Heart left ventricle (tissue), 16 donors: Measurements from ENCODE around the gene FRAT2. TPM values are rescaled to one million over a fixed set of nuclear protein-coding genes. Genes with fewer than 3 reads are reported as not detected.

ENCODE experiments used
- ATAC-seq, 4 donors: fragments of 200-7000 bp; cut with Tn5 transposase; one replicate each; pipeline ENCODE4 v1.9.1; 2020 to 2022; ENCODE audit warnings: moderate library complexity in 4 of 4, mild to moderate bottlenecking in 3 of 4, moderate number of reproducible peaks in 1 of 4
- DNase-seq, 5 donors: peaks; one replicate each; pipeline ENCODE4 v3.0.0-alpha.2; 2020
- H3K27ac ChIP-seq, 12 donors: fragments of 200-600 bp; sonication (generic) in 4 of 12; one replicate each; pipeline versions ENCODE4 v1.5.0 to v1.8.0; 2016 to 2022; ENCODE audit warnings: mild to moderate bottlenecking in 2 of 12
- H3K27me3 ChIP-seq, 9 donors: fragments of 200-600 bp; sonication (generic) in 2 of 9; one replicate each; pipeline versions ENCODE4 v1.5.1 to v1.8.0; 2016 to 2022; ENCODE audit warnings: mild to moderate bottlenecking in 3 of 9
- H3K36me3 ChIP-seq, 9 donors: fragments of 200-600 bp; sonication (generic) in 2 of 9; one replicate each; pipeline versions ENCODE4 v1.5.0 to v1.8.0; 2018 to 2022; ENCODE audit warnings: mild to moderate bottlenecking in 2 of 9
- H3K4me1 ChIP-seq, 12 donors: fragments of 200-600 bp; sonication (generic) in 4 of 12; one replicate each; pipeline versions ENCODE4 v1.5.0 to v1.8.0; 2016 to 2022; ENCODE audit warnings: mild to moderate bottlenecking in 3 of 12
- H3K4me3 ChIP-seq, 12 donors: fragments of 200-600 bp; sonication (generic) in 4 of 12; one replicate each; pipeline versions ENCODE4 v1.5.0 to v1.8.0; 2017 to 2022; ENCODE audit warnings: mild to moderate bottlenecking in 9 of 12, moderate library complexity in 4 of 12
- H3K9me3 ChIP-seq, 12 donors: fragments of 200-600 bp; sonication (generic) in 4 of 12; one replicate each; pipeline versions ENCODE4 v1.5.0 to v1.8.0; 2016 to 2022; ENCODE audit warnings: mild to moderate bottlenecking in 1 of 12
- POLR2A ChIP-seq, 2 donors: fragments of 450-650 bp; IDR thresholded peaks; one replicate each; pipeline ENCODE4 v1.6.1; 2017; ENCODE audit warnings: antibody characterized with exemption in 2 of 2, mild to moderate bottlenecking in 2 of 2, moderate library complexity in 2 of 2
- WGBS, 4 donors: extraction: QIAGEN DNeasy Blood & Tissue Kit in 2 of 4; methylation state at CpG; one replicate each; pipeline versions ENCODE4 v1.1.5 to v1.1.7; 2013 to 2018; 5-methylcytosine and 5-hydroxymethylcytosine counted together
- intact Hi-C, 10 donors: fragments of 100-400 bp; cut with DNase I; formaldehyde crosslinking; loops; one replicate each; pipeline versions ENCODE4 v1.11.1 to v1.14.2; 2022
- polyA plus RNA-seq, 2 donors: library from polyadenylated mRNA; stranded (reverse); fragments of 200-250 nt; gene quantifications; one replicate each; pipeline ENCODE4 v1.2.3, GENCODE V29; 2013
- total RNA-seq, 9 donors: library from RNA; depleted of rRNA in 2 of 9; stranded (reverse); fragments of >200 nt in 2 of 9; fragmentation: NEBNext Ultra II Directional in 3 of 9; extraction: Animal tissue kit (Norgen Biotek cat#: 25700) in 3 of 9; gene quantifications; one replicate each; pipeline versions ENCODE4 v1.1.0 to v1.2.4, GENCODE V29; 2016 to 2023
- TF ChIP-seq, protein P1 (sequence below), 12 donors: fragments of 200-600 bp; sonication (generic) in 4 of 12; IDR thresholded peaks; one replicate each; pipeline versions ENCODE4 v1.5.0 to v1.8.0; 2018 to 2022; ENCODE audit warnings: antibody characterized with exemption in 12 of 12, mild to moderate bottlenecking in 5 of 12
- donor health status: ischemic (EF 13 %, LVEDD 7.1; RV severe dilation, severe dysfunction).
- donor health status: healthy with polysubstance abuse.
- donor health status: DM: no; HTN: yes; CAD: no.
- donor health status: DM: no; HTN: no; CAD: no.
- donor health status: ischemic (EF 25% LVEDD 6.9; RV normal size, moderate dysfunction).
- donor health status: ischemic (EF 25% LVEDD 5.7; RV mildly dilated, moderate dysfunction).
- donor health status: healthy.
- donor health status: DM: yes; HTN: yes; CAD: no.
- donor health status: ischemic (EF 35%, LVEDD 5.7; RV mildly dilated, moderate dysfunction).
- donor health status: nonischemic (EF 11% LVEDD 7.7; RV severe dilation, severe dysfunction).
- donor health status: DM: yes; HTN: yes; CAD: no.
- donor health status: PGD.
- donor health status: ischemic (EF 29% LVEDD 5.4; RV normal size, mild dysfunction).
- donor health status: nonischemic (EF 23%, LVEDD 6.1; RV moderate dilation, normal function).

Gene FRAT2
- total and polyA plus RNA-seq, 11 donors, result 3.4 to 12.4 (median 7.3) TPM

DNA sequence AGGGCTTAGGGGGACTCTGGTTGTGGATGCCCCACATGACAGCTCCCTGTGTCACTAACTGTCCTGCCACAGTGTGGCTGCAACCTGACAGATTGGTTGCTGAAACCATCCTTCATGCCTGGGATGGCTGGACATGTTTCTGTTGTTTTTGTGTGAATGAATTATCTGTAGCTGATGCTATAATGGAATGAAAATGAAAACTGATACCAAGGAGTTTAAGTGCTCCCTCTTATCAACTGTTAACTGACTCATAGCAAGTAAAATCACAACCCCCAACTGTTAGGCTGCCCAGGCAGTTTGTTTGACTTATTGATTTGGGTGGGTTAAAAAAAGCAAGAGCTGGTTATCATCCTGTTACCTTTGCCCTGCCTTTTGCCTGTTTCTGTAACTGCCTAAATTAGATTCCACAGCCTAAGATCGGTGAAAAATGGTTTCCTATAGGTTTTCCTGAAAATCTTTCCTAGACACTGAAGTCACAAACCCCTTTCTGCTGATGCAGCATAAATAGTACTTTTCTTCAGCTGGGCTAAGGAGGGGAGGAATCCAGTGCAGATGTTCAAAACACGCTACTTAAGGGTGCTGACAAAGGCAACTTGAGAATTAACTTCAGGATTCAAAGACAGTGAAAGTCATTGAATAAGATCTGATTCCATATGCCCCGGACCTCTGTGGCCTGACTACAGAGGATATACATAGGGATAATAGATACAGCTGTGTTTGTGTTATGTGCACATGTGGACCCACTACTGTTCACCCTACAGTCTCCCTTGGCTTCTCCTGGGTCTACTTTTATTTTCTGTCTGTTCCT is 5.7 kb downstream of the FRAT2 start:
- 71 to 84% (median 81%) methylated on average over 3 of the region's 3 CpGs for WGBS, 4 donors
- H3K4me3 ChIP-seq, result no peak overlapping the region
- ATAC-seq, result no peak
- peaks cover 2 to 66% (median 27%) of the 10 kb centered on the region in 12 donors for H3K4me1 ChIP-seq
- no peak for DNase-seq
- no peak overlapping the region for H3K27ac ChIP-seq
- no peaks in the 10 kb centered on the region for H3K9me3 ChIP-seq
- peaks cover 0 to 21% (median 15%) of the 10 kb centered on the region in 9 donors for H3K36me3 ChIP-seq
- intact Hi-C loops, result loop anchor here in 2 of 10 donors (5.0 to 10.0 kb wide), 2 partner anchors 37 to 54 kb away; partner anchors contain the start of gene ARHGAP19 (in 1 of the 2)
- no peaks in the 10 kb centered on the region for H3K27me3 ChIP-seq
- TF ChIP-seq, protein P1, sequence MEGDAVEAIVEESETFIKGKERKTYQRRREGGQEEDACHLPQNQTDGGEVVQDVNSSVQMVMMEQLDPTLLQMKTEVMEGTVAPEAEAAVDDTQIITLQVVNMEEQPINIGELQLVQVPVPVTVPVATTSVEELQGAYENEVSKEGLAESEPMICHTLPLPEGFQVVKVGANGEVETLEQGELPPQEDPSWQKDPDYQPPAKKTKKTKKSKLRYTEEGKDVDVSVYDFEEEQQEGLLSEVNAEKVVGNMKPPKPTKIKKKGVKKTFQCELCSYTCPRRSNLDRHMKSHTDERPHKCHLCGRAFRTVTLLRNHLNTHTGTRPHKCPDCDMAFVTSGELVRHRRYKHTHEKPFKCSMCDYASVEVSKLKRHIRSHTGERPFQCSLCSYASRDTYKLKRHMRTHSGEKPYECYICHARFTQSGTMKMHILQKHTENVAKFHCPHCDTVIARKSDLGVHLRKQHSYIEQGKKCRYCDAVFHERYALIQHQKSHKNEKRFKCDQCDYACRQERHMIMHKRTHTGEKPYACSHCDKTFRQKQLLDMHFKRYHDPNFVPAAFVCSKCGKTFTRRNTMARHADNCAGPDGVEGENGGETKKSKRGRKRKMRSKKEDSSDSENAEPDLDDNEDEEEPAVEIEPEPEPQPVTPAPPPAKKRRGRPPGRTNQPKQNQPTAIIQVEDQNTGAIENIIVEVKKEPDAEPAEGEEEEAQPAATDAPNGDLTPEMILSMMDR (IDR thresholded peaks at IDR 0.05), result no peak
- no peak for TF ChIP-seq POLR2A (IDR thresholded peaks at IDR 0.05)

DNA sequence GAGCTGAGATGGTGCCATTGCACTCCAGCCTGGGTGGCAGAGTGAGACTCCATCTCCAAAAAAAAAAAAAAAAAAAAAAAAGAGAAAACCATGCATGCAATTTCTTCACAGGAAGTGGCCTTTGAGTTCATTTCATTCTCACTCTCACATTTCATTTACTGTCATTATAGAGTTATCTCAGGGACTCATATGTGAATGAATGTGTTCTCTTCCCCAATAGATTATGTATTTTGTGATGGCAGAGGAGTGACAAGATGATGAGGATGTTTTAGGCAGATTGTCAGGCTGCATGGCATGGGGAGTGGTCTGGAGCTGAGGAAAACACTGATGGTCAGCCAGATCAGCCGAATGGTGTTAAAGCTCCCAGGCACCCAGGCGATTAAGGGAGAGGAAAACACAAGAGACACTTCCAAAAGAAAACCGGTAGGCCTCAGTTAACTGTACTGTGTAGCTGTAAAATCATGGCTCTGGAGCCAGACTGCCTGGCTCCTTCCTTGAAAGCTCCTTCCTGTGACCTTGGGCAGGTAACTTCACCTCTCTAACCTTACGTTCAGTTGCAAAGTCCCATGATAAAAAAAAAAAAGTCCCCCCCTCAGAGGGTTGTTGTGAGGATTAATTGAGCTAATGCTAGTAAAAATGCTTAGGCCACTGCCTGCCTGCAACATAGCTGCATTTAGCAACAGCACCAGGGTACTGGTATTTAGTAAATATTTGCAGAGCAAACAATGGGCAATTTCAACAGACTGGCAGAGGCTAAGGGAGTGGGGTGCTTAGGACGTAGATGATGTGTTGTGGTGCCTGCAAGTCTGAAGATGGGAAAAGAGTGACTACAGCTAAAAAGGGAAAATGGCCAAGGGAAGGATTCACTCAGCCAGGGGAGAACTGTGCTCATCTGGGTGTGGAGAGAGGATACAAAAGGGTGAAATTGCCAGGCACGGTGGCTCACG is 6.9 kb downstream of the FRAT2 start:
- H3K4me1 ChIP-seq, result peaks cover 2 to 65% (median 26%) of the 10 kb centered on the region in 12 donors
- peaks cover 0 to 21% (median 15%) of the 10 kb centered on the region in 9 donors for H3K36me3 ChIP-seq
- no peaks in the 10 kb centered on the region for H3K27me3 ChIP-seq
- 83 to 86% (median 85%) methylated on average over 7 of the region's 7 CpGs for WGBS, 4 donors
- intact Hi-C loops, result loop anchor here in 2 of 10 donors (5.0 to 10.0 kb wide), 2 partner anchors 35 to 53 kb away; partner anchors contain the start of gene ARHGAP19 (in 1 of the 2)
- ATAC-seq (no peak), DNase-seq (no peak)
- H3K27ac ChIP-seq, result no peak overlapping the region
- TF ChIP-seq POLR2A (IDR thresholded peaks at IDR 0.05), result no peak
- TF ChIP-seq, protein P1 (IDR thresholded peaks at IDR 0.05), result no peak
- no peak overlapping the region for H3K4me3 ChIP-seq
- H3K9me3 ChIP-seq, result no peaks in the 10 kb centered on the region

DNA sequence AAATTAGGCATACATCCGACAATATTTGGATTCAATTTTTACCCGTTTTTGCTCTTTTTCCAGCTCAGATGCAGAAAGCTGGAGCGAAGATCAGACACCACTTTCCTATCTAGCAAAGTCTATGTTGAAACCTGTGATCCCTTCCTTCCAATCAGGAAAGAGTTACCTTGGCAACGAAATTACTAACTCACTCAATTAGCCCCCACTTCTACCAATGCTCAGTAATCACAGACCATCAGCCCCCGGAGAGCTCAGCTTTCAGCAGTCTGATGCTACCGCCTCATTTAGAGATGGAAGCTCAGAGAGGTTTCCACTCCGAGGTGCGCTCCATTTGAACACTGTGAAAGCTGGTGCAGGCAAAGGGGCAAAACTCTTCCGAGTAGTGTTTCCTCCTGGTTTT is 8.8 kb downstream of the FRAT2 start:
- Histone ChIP-seq H3K27me3 (no peaks in the 10 kb centered on the region), H3K36me3 (peaks cover 0 to 21% (median 14%) of the 10 kb centered on the region in 9 donors), H3K4me1 (peaks cover 0 to 65% (median 16%) of the 10 kb centered on the region in 12 donors), H3K27ac (no peak overlapping the region), H3K9me3 (no peaks in the 10 kb centered on the region), H3K4me3 (no peak overlapping the region)
- no peak for ATAC-seq
- TF ChIP-seq, protein P1 (IDR thresholded peaks at IDR 0.05), result no peak
- TF ChIP-seq POLR2A (IDR thresholded peaks at IDR 0.05), result no peak
- no peak for DNase-seq
- 84 to 92% (median 88%) methylated on average over 9 of the region's 9 CpGs for WGBS, 4 donors
- intact Hi-C loops, result loop anchor here in 2 of 10 donors (5.0 to 10.0 kb wide), 2 partner anchors 33 to 51 kb away; partner anchors contain the start of gene ARHGAP19 (in 1 of the 2)
